Prostate gland (tissue), 2 donors: ENCODE measurements around the gene ZFP91. TPM values are rescaled to one million over a fixed set of nuclear protein-coding genes. Genes with fewer than 3 reads are reported as not detected.

Experiments used
- DNase-seq: peaks from one replicate; pipeline ENCODE4 v3.0.0-alpha.2; 2019; ENCODE audit warnings: low spot score
- H3K27ac ChIP-seq, 2 donors: fragments of 200-600 bp; sonication (generic); 2 replicates each; pipeline ENCODE4 v1.5.1; 2017 to 2019
- H3K27me3 ChIP-seq: fragments of 200-600 bp; sonication (generic); replicated peaks from 2 replicates; pipeline ENCODE4 v1.5.1; 2019; ENCODE audit not compliant: insufficient read depth
- H3K36me3 ChIP-seq, 2 donors: fragments of 200-600 bp; sonication (generic); 1 replicate in 1 of 2; 2 replicates in 1 of 2; pipeline versions ENCODE4 v1.5.1 to v1.8.1; 2017 to 2019
- H3K4me1 ChIP-seq: fragments of 200-600 bp; sonication (generic); replicated peaks from 2 replicates; pipeline ENCODE4 v1.5.1; 2019
- H3K4me3 ChIP-seq, 2 donors: fragments of 200-600 bp; sonication (generic); 2 replicates each; pipeline ENCODE4 v1.5.1; 2017 to 2019
- H3K9me3 ChIP-seq: fragments of 200-600 bp; sonication (generic); 2 replicates; pipeline ENCODE4 v1.5.1; 2017
- CTCF ChIP-seq, 4 experiments: fragments of 200-600 bp in 2 of 4; fragments of 450-650 bp in 2 of 4; sonication (generic) in 2 of 4; IDR thresholded peaks; 1 replicate in 3 of 4; 2 replicates in 1 of 4; pipeline ENCODE4 v1.5.1; 2016 to 2019; ENCODE audit warnings: antibody characterized with exemption in 4 of 4, mild to moderate bottlenecking in 2 of 4, moderate library complexity in 2 of 4
- POLR2A ChIP-seq: fragments of 450-650 bp; IDR thresholded peaks from one replicate; pipeline ENCODE4 v1.6.1; 2016; ENCODE audit warnings: antibody characterized with exemption, mild to moderate bottlenecking
- POLR2AphosphoS5 ChIP-seq: sonication (generic); formaldehyde crosslinking; IDR thresholded peaks from one replicate; pipeline ENCODE4 v1.6.1; 2017; ENCODE audit warnings: antibody characterized with exemption
- WGBS: methylation state at CpG from one replicate; pipeline ENCODE4 v1.1.5; 2018; 5-methylcytosine and 5-hydroxymethylcytosine counted together
- intact Hi-C: fragments of 100-400 bp; cut with DNase I; formaldehyde crosslinking; loops from one replicate; pipeline ENCODE4 v1.14.2; 2022
- total RNA-seq, 2 donors: library from RNA; depleted of rRNA; stranded (reverse); fragments of >200 nt; gene quantifications; one replicate each; pipeline ENCODE4 v1.1.0, GENCODE V29; 2016

ZFP91 gene
- total RNA-seq, 2 donors from 2014 or later, result 34.0 to 70.7 TPM

GRCh38 chr11:58609723-58610122 lies 30.9 kb downstream of the ZFP91 start:
- Histone ChIP-seq H3K27ac (no peak overlapping the region), H3K4me3 (no peak overlapping the region), H3K4me1 (no peaks in the 10 kb centered on the region), H3K27me3 (no peaks in the 10 kb centered on the region), H3K9me3 (no peaks in the 10 kb centered on the region), H3K36me3 (no peaks in the 10 kb centered on the region)
- no peak for TF ChIP-seq CTCF (IDR thresholded peaks at IDR 0.05)
- TF ChIP-seq POLR2A, result no peak
- no peak for TF ChIP-seq POLR2AphosphoS5
- no peak for DNase-seq
- 87% methylated on average over 8 of the region's 8 CpGs for WGBS
- intact Hi-C loops, result no loop called here

GRCh38 chr11:58613228-58613627 lies 34.4 kb downstream of the ZFP91 start:
- no peaks in the 10 kb centered on the region for H3K9me3 ChIP-seq
- H3K27me3 ChIP-seq, result no peaks in the 10 kb centered on the region
- DNase-seq, result no peak
- H3K4me3 ChIP-seq, result no peak overlapping the region
- TF ChIP-seq POLR2AphosphoS5, result no peak
- no peak for TF ChIP-seq POLR2A
- TF ChIP-seq CTCF (IDR thresholded peaks at IDR 0.05), result no peak
- H3K27ac ChIP-seq, result no peak overlapping the region
- intact Hi-C loops, result no loop called here
- WGBS, result 97% methylated on average over 2 of the region's 2 CpGs
- peaks cover 0 to 3% of the 10 kb centered on the region in 2 donors for H3K36me3 ChIP-seq
- H3K4me1 ChIP-seq, result no peaks in the 10 kb centered on the region

DNA sequence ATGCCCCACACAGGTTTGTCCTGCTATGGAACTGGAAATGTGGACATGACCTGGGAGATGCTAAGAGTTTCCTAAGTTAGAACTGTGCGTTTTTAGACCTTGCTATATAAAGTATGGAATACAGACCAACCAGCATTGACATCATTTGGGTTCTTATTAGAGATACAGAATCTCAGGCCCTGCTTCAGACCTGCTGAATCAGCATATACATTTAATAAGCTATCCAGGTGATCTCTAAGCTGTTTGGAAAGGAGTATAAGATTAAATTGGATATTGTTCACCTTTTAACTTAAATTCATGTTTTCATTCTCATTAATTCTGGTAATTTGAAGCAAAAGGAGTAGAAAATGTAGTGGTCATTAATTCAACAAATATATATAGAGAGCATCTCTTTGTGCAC lies 36.7 kb downstream of the ZFP91 start:
- H3K36me3 ChIP-seq, result peaks cover 0 to 3% of the 10 kb centered on the region in 2 donors
- no peak for DNase-seq
- no peaks in the 10 kb centered on the region for H3K4me1 ChIP-seq
- H3K27me3 ChIP-seq, result no peaks in the 10 kb centered on the region
- TF ChIP-seq CTCF (IDR thresholded peaks at IDR 0.05), result no peak
- H3K27ac ChIP-seq, result no peak overlapping the region
- no peaks in the 10 kb centered on the region for H3K9me3 ChIP-seq
- H3K4me3 ChIP-seq, result no peak overlapping the region
- intact Hi-C loops, result no loop called here
- WGBS, result 93% methylated on average over 1 of the region's 1 CpG

DNA sequence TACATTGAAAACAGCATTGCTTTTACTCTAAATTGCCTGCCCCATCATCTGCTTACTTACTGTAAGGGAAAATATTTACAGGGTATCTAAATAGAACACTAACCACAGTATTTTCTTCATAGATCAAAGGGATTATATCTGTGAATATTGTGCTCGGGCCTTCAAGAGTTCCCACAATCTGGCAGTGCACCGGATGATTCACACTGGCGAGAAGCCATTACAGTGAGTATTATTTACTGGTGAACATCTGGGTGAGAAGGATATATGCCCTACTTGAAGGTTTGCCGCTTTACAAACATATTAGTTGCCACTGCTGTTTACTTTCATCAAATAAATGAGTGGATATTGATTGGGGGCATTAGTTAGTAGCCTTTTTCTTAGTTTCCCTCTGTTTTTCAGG lies 37.7 kb downstream of the ZFP91 start:
- Histone ChIP-seq H3K4me3 (no peak overlapping the region), H3K4me1 (no peaks in the 10 kb centered on the region), H3K36me3 (peaks cover 0 to 3% of the 10 kb centered on the region in 2 donors), H3K27ac (no peak overlapping the region), H3K27me3 (no peaks in the 10 kb centered on the region), H3K9me3 (no peaks in the 10 kb centered on the region)
- TF ChIP-seq POLR2A, result no peak
- TF ChIP-seq POLR2AphosphoS5, result no peak
- TF ChIP-seq CTCF (IDR thresholded peaks at IDR 0.05), result no peak
- WGBS, result 44% methylated on average over 4 of the region's 4 CpGs
- no peak for DNase-seq
- intact Hi-C loops, result no loop called here

GRCh38 chr11:58617976-58618557 lies 39.2 kb downstream of the ZFP91 start:
- H3K9me3 ChIP-seq, result no peaks in the 10 kb centered on the region
- WGBS, result 91% methylated on average over 4 of the region's 4 CpGs
- no peak for DNase-seq
- H3K27me3 ChIP-seq, result no peaks in the 10 kb centered on the region
- H3K4me3 ChIP-seq, result no peak overlapping the region
- intact Hi-C loops, result no loop called here
- H3K4me1 ChIP-seq, result no peaks in the 10 kb centered on the region
- peaks cover 0 to 3% of the 10 kb centered on the region in 2 donors for H3K36me3 ChIP-seq
- H3K27ac ChIP-seq, result no peak overlapping the region
- TF ChIP-seq POLR2AphosphoS5 (no peak), POLR2A (no peak), CTCF (IDR thresholded peaks at IDR 0.05) (no peak)
